OCI-LY7 (cell line): ENCODE measurements around the gene CASP8. TPM values are rescaled to one million over a fixed set of nuclear protein-coding genes. Genes with fewer than 3 reads are reported as not detected.

Experiments used
- BruUV-seq: library from RNA; stranded (reverse); fragments of 400-500 nt; replicated peaks from 2 replicates; lab custom pipeline; 2021; lab: Mats Ljungman, UMichigan
- CTCF ChIA-PET: fragments of 300-600 bp; sonication (Branson Sonifier 250); formaldehyde crosslinking; loops from one replicate; lab custom pipeline; 2022; ENCODE audit warnings: antibody characterized with exemption; ENCODE audit not compliant: unreplicated experiment; lab: Charles Lee
- POLR2A ChIA-PET: fragments of 300-600 bp; sonication (Branson Sonifier 250); formaldehyde crosslinking; loops from one replicate; lab custom pipeline; 2022; ENCODE audit warnings: antibody characterized with exemption; lab: Charles Lee
- DNase-seq: peaks from one replicate; pipeline ENCODE4 v3.0.0-alpha.2; 2015; ENCODE audit warnings: low spot score
- H2AFZ ChIP-seq: fragments of 200-600 bp; sonication (generic), shearing (Covaris generic); 2 replicates; pipeline ENCODE4 v1.6.1; 2014; ENCODE audit warnings: mild to moderate bottlenecking, antibody characterized with exemption, low read length, moderate library complexity
- H3K27ac ChIP-seq: fragments of 200-600 bp; sonication (generic); 2 replicates; pipeline ENCODE4 v1.5.1; 2014; ENCODE audit warnings: mixed run types, low read depth, mild to moderate bottlenecking, moderate library complexity, low read length, inconsistent platforms; ENCODE audit not compliant: poor library complexity, severe bottlenecking
- H3K36me3 ChIP-seq: fragments of 200-600 bp; sonication (generic); 2 replicates; pipeline ENCODE4 v1.6.1; 2014; ENCODE audit warnings: mild to moderate bottlenecking, antibody characterized with exemption, low read length, moderate library complexity, mixed read lengths; ENCODE audit not compliant: insufficient read depth
- H3K4me1 ChIP-seq: fragments of 200-600 bp; sonication (generic); 2 replicates; pipeline ENCODE4 v1.5.1; 2014; ENCODE audit warnings: mild to moderate bottlenecking, low read length; ENCODE audit not compliant: insufficient read depth, poor library complexity, severe bottlenecking
- H3K4me2 ChIP-seq: fragments of 200-600 bp; sonication (generic); 2 replicates; pipeline ENCODE4 v1.6.1; 2014; ENCODE audit warnings: mild to moderate bottlenecking, low read length
- H3K4me3 ChIP-seq: fragments of 200-600 bp; sonication (generic); 2 replicates; pipeline ENCODE4 v1.5.1; 2014; ENCODE audit warnings: mild to moderate bottlenecking, low read depth, low read length; ENCODE audit not compliant: poor library complexity, severe bottlenecking
- H3K79me2 ChIP-seq: fragments of 200-600 bp; sonication (generic); 2 replicates; pipeline ENCODE4 v1.6.1; 2016; ENCODE audit warnings: low read depth, mild to moderate bottlenecking, low read length, moderate library complexity, mixed read lengths; ENCODE audit not compliant: insufficient read depth
- H3K9me2 ChIP-seq: fragments of 200-600 bp; sonication (generic); 2 replicates; pipeline ENCODE4 v1.6.1; 2016; ENCODE audit warnings: mild to moderate bottlenecking, low read length, mixed read lengths; ENCODE audit not compliant: insufficient read depth
- H3K9me3 ChIP-seq: fragments of 200-600 bp; sonication (generic); 2 replicates; pipeline ENCODE4 v1.6.1; 2014; ENCODE audit warnings: mild to moderate bottlenecking, mixed run types, low read length, mixed read lengths
- H4K20me1 ChIP-seq: fragments of 200-600 bp; sonication (generic); 2 replicates; pipeline ENCODE4 v1.6.1; 2014; ENCODE audit warnings: mild to moderate bottlenecking, antibody characterized with exemption, low read length, moderate library complexity, mixed read lengths; ENCODE audit not compliant: insufficient read depth
- CTCF ChIP-seq: fragments of 200-600 bp; sonication (generic); conservative IDR thresholded peaks from 2 replicates; pipeline ENCODE4 v1.5.1; 2014; ENCODE audit warnings: mild to moderate bottlenecking, antibody characterized with exemption, low read length, moderate library complexity, mixed read lengths
- EZH2phosphoT487 ChIP-seq: fragments of 200-600 bp; sonication (generic); IDR thresholded peaks from 2 replicates; pipeline ENCODE4 v1.6.1; 2018; ENCODE audit warnings: low read depth, borderline replicate concordance, mild to moderate bottlenecking, mixed run types, antibody characterized with exemption, low read length, moderate library complexity, mixed read lengths
- intact Hi-C: fragments of 100-400 bp; cut with micrococcal nuclease; formaldehyde crosslinking; loops from one replicate; pipeline ENCODE4 v1.10.0; 2022; ENCODE audit not compliant: unreplicated experiment
- total RNA-seq, 2 experiments: library from RNA; depleted of rRNA in 1 of 2; stranded (reverse); fragments of >200 nt in 1 of 2; shearing (Covaris generic) in 1 of 2; gene quantifications; 2 replicates each; pipeline ENCODE4 v1.2.3, GENCODE V29; 2014 to 2022

The CASP8 gene
- total RNA-seq, 2 experiments from 2014 or later: 32.4 to 34.7 TPM

DNA sequence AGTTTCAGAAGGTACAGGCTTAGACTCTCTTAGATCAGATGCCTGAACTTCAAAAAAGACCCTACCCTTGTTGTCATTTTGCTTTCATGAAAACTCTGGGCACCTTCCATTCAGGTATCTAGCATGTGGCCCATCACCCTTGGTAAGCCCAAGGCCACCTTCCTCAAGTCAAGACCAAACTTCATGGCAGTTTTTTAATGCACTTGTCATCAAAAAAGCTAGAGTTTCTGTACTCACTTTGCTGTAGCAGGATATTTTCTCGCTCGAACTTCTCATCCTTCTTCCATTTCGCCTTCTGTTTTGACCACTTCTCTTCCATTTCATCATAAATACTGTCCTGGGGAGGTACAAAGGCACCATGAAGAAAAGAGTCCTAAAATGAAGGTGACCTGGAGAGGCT is 48.6 kb downstream of the CASP8 start:
- H3K4me1 ChIP-seq: no peaks in the 10 kb centered on the region

GRCh38 chr2:201313362-201313761 is 53.0 kb downstream of the CASP8 start:
- Histone ChIP-seq H3K4me3 (no peak overlapping the region), H4K20me1 (no peaks in the 10 kb centered on the region), H3K36me3 (no peaks in the 10 kb centered on the region), H3K4me1 (no peaks in the 10 kb centered on the region), H3K27ac (no peak overlapping the region), H3K79me2 (no peaks in the 10 kb centered on the region), H3K9me3 (no peaks in the 10 kb centered on the region), H2AFZ (no peak overlapping the region), H3K9me2 (no peaks in the 10 kb centered on the region), H3K4me2 (no peak overlapping the region)
- CTCF ChIA-PET: no interaction called here
- DNase-seq: no peak
- intact Hi-C loops: no loop called here
- POLR2A ChIA-PET: interaction anchor here (0.6 kb wide), 2 partner anchors 212 to 505 kb away, joined by 3 to 4 read pairs; no protein-coding TSS in a partner anchor
- BruUV-seq: no TSS peak
- TF ChIP-seq CTCF (no peak), EZH2phosphoT487 (no peak)

More for the DNA sequence above, 48.6 kb downstream of the CASP8 start:
- no peaks in the 10 kb centered on the region for H3K9me3 ChIP-seq
- H4K20me1 ChIP-seq: no peaks in the 10 kb centered on the region
- TF ChIP-seq CTCF: no peak
- TF ChIP-seq EZH2phosphoT487: no peak
- BruUV-seq: no TSS peak
- no peak overlapping the region for H2AFZ ChIP-seq
- H3K4me3 ChIP-seq: no peak overlapping the region
- H3K36me3 ChIP-seq: no peaks in the 10 kb centered on the region
- no peaks in the 10 kb centered on the region for H3K79me2 ChIP-seq
- no peak overlapping the region for H3K4me2 ChIP-seq
- no peak for DNase-seq
- ChIA-PET POLR2A (interaction anchor here (1.1 to 1.8 kb wide), 2 partner anchors 9 to 44 kb away, joined by 5 to 6 read pairs; no protein-coding TSS in a partner anchor), CTCF (no interaction called here)
- no peaks in the 10 kb centered on the region for H3K9me2 ChIP-seq
- no peak overlapping the region for H3K27ac ChIP-seq
- intact Hi-C loops: no loop called here

DNA sequence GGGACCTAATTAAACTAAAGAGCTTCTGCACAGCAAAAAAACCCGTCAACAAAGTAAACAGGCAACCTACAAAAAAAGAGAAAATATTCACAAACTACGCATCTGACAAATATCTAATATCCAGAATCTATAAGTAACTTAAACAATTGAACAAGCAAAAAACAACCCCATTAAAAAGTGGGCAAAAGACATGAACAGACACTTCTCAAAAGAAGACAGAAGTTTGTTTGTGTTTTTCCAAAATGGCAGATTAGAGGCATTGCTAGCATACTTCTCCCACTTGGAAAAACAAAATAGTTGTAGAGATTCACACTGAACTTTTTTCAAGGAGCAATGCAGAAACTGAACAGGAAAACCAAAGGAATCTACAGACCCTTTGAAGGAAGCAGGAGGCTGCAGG is 59.2 kb downstream of the CASP8 start:
- TF ChIP-seq CTCF (no peak), EZH2phosphoT487 (no peak)
- BruUV-seq: no TSS peak

More for the DNA sequence above, 59.2 kb downstream of the CASP8 start:
- no peak overlapping the region for H3K27ac ChIP-seq
- intact Hi-C loops: no loop called here
- H3K4me3 ChIP-seq: no peak overlapping the region
- no peak for DNase-seq
- ChIA-PET POLR2A (no interaction called here), CTCF (no interaction called here)
- no peaks in the 10 kb centered on the region for H3K4me1 ChIP-seq
- H2AFZ ChIP-seq: no peak overlapping the region
- no peaks in the 10 kb centered on the region for H3K79me2 ChIP-seq
- no peaks in the 10 kb centered on the region for H4K20me1 ChIP-seq
- no peak overlapping the region for H3K4me2 ChIP-seq
- no peaks in the 10 kb centered on the region for H3K9me2 ChIP-seq
- H3K36me3 ChIP-seq: no peaks in the 10 kb centered on the region
- H3K9me3 ChIP-seq: peaks cover 6% of the 10 kb centered on the region; the same call in 1 of the 2 replicates
